Measurements from ENCODE around the gene EMILIN1. TPM values are rescaled to one million over a fixed set of nuclear protein-coding genes. Genes with fewer than 3 reads are reported as not detected.
"Not testable (repeated sequence)": the region's sequence is repeated elsewhere in the genome, so short reads cannot be mapped to it uniquely, and the experiment has no call there.

Gene EMILIN1
- total RNA-seq, 1 donor from 2014 or later: 1.5 TPM

- no peaks in the 10 kb centered on the region for H3K9me3 Mint-ChIP-seq
- no peak overlapping the region for H3K4me3 Mint-ChIP-seq
- intact Hi-C loops (cut with micrococcal nuclease): no loop called here
- no peak for DNase-seq (ENCODE audit: low spot score)
- peaks cover 43% of the 10 kb centered on the region for H3K4me1 Mint-ChIP-seq (ENCODE audit: low read depth)
- no peak overlapping the region for H3K27ac Mint-ChIP-seq
- H3K36me3 Mint-ChIP-seq (ENCODE audit: low read depth): peaks cover 50% of the 10 kb centered on the region
- no peaks in the 10 kb centered on the region for H3K27me3 Mint-ChIP-seq (ENCODE audit: insufficient read depth)
Measured at GRCh38 chr2:27065128-27065527, 13.3 kb upstream of the EMILIN1 start.

DNA sequence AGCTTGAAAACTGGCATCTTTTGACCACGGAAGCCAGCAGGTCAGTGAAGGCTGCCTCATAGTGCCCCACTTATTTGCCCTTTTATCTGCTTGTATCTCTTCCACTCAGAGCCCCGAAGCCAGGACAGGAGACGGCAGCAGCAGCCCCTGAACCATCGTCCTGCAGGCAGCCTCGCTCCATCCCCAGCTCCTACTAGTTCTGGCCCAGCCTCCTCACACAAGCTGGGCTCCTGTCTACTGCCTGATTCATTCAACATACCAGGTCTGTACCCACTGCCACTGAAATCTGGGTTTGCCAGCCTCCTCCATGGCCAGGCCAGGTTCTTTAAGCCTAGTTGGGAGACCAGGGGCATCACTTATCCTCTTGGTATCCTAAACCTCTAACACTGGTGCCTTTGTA, 11.0 kb upstream of the EMILIN1 start:
- H3K4me1 Mint-ChIP-seq (ENCODE audit: low read depth): peaks cover 58% of the 10 kb centered on the region
- peaks cover 50% of the 10 kb centered on the region for H3K36me3 Mint-ChIP-seq (ENCODE audit: low read depth)
- no peak overlapping the region for H3K4me3 Mint-ChIP-seq
- H3K9me3 Mint-ChIP-seq: no peaks in the 10 kb centered on the region
- DNase-seq (ENCODE audit: low spot score): no peak
- no peak overlapping the region for H3K27ac Mint-ChIP-seq
- intact Hi-C loops (cut with micrococcal nuclease): no loop called here
- H3K27me3 Mint-ChIP-seq (ENCODE audit: insufficient read depth): peaks cover 2% of the 10 kb centered on the region

- peaks cover 2% of the 10 kb centered on the region for H3K27me3 Mint-ChIP-seq (ENCODE audit: insufficient read depth)
- DNase-seq (ENCODE audit: low spot score): no peak
- peaks cover 77% of the 10 kb centered on the region for H3K4me1 Mint-ChIP-seq (ENCODE audit: low read depth)
- H3K4me3 Mint-ChIP-seq: peak overlapping the region; percentile 99
- peaks cover 43% of the 10 kb centered on the region for H3K36me3 Mint-ChIP-seq (ENCODE audit: low read depth)
- no peaks in the 10 kb centered on the region for H3K9me3 Mint-ChIP-seq
- peak overlapping the region; percentile 59 for H3K27ac Mint-ChIP-seq
- intact Hi-C loops (cut with micrococcal nuclease): no loop called here
Measured at GRCh38 chr2:27069436-27069835, 9.0 kb upstream of the EMILIN1 start.

DNA sequence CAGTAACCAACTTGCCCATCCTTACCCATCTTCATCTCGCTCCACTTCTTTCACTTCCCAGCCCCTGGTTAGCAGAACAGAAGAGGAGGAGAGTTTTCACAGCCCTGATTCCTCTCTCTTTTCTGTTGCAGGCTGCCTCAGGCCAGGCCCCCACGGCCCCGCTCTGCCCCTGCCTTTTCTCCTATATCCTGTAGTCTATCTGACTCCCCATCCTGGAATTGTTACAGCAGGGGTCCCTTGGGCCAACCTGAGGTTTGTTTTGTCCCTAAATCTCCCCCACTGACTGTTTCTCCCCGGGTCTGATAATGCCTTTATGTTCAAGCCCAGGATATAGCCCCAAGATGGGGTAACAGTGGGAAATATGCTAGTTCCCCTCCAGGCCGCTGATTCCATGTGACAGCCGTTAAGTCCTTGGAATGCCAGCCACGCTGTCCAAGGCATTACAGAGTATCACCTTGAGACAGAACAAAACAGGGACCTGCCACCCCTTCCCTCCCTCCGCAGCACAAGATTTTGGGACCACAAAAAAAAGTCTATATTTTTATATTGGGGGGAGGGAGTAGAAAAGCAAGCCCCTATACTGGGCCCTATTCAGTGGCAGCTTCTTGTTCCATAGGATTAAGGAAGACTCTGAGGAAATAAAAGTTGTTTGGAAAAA, 8.3 kb upstream of the EMILIN1 start:
- DNase-seq (ENCODE audit: low spot score): no peak
- H3K9me3 Mint-ChIP-seq: no peaks in the 10 kb centered on the region
- intact Hi-C loops (cut with micrococcal nuclease): loop anchor here (5.0 kb wide), 1 partner anchor 357 kb away; the partner anchor contains the start of gene NRBP1
- peak overlapping the region; percentile 76 for H3K27ac Mint-ChIP-seq
- peaks cover 84% of the 10 kb centered on the region for H3K4me1 Mint-ChIP-seq (ENCODE audit: low read depth)
- H3K27me3 Mint-ChIP-seq (ENCODE audit: insufficient read depth): peaks cover 2% of the 10 kb centered on the region
- H3K4me3 Mint-ChIP-seq: peak overlapping the region; percentile 99
- H3K36me3 Mint-ChIP-seq (ENCODE audit: low read depth): peaks cover 43% of the 10 kb centered on the region

DNA sequence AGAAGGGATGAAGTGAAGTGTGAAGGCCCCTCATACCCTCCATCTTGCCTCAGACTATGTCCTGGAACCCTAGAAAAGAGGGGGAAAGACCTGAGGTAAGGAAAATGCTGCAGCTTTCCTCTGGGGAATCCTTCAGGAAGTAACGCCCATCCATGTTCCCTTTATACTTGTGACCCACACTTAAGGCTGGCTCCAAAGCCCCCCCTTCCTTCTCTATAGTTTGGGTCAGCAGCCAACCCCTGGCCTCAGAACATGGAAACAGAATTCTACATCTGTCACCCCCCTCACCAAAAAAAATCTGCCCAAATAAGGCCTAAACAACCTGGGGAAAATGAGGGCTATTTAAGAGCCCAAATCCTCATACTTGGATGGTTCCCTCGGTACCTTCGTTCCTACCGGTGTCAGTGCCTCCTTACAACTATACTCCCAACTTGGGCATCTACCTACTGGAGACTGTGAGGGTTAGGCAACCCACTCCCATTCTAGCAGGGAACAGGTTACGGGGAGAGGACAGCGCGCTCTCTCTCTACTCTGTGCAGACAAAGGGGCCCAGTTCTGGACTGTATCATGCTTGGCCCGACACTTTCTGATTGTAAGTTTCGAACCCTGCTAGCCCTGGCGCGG, 7.7 kb upstream of the EMILIN1 start:
- intact Hi-C loops (cut with micrococcal nuclease): loop anchor here (1.0 to 5.0 kb wide), 9 partner anchors 11 to 357 kb away; partner anchors contain the start of genes AGBL5, ATRAID, GTF3C2 and KHK
- peaks cover 2% of the 10 kb centered on the region for H3K27me3 Mint-ChIP-seq (ENCODE audit: insufficient read depth)
- H3K4me1 Mint-ChIP-seq (ENCODE audit: low read depth): peaks cover 84% of the 10 kb centered on the region
- H3K9me3 Mint-ChIP-seq: no peaks in the 10 kb centered on the region
- H3K4me3 Mint-ChIP-seq: peak overlapping the region; percentile 99
- no peak for DNase-seq (ENCODE audit: low spot score)
- H3K36me3 Mint-ChIP-seq (ENCODE audit: low read depth): peaks cover 40% of the 10 kb centered on the region
- peak overlapping the region; percentile 94 for H3K27ac Mint-ChIP-seq

DNA sequence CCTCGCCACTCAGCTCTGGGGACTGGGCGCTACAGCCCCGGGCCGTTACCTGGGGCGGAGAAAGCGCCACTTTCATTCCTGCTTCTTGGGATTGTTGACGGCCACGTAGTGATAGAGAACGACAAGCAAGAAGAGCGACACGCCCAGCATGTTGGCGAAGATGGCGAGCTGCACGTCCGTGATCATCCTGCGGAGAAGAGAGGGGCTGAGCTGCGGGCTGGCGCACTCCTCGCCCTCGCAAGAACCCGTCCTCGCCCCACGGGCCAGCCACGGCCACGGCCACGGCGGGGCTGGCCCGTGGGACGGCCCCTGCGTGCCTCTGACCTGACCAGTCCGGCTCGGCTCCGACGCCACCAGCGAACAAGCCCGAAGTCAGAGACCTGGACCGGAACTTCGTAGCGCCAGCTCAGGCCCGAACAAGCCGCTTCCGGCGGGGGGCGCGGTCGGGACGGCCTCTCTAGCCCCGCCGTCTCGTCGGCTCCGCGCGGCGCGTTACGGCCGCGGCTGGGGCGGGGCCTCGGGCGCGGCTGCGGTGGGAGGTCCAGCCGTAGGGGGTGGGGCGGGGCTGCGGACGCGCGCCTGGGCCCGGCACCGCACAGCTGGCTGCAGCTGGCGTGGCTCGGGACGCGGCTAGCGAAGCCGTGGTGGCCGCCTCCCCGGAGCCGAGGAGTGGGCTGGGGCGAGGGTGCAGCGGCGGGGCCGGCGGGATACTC, 7.0 kb upstream of the EMILIN1 start, which contains the start of gene OST4:
TSS of gene OST4 (minus strand) at position 378 of the 713 bp plus-strand sequence.
- Mint-ChIP-seq H3K9me3 (no peaks in the 10 kb centered on the region), H3K27ac (peak within 1 kb of the TSS; percentile 98), H3K36me3 (ENCODE audit: low read depth) (peaks cover 33% of the 10 kb centered on the region), H3K4me3 (peak within 1 kb of the TSS; percentile 99), H3K27me3 (ENCODE audit: insufficient read depth) (peaks cover 2% of the 10 kb centered on the region), H3K4me1 (ENCODE audit: low read depth) (peaks cover 84% of the 10 kb centered on the region)
- intact Hi-C loops (cut with micrococcal nuclease): loop anchor here (1.0 to 5.0 kb wide), 9 partner anchors 10 to 356 kb away; partner anchors contain the start of genes AGBL5, ATRAID, GTF3C2 and KHK
- peak; percentile 91 for DNase-seq (ENCODE audit: low spot score)

DNA sequence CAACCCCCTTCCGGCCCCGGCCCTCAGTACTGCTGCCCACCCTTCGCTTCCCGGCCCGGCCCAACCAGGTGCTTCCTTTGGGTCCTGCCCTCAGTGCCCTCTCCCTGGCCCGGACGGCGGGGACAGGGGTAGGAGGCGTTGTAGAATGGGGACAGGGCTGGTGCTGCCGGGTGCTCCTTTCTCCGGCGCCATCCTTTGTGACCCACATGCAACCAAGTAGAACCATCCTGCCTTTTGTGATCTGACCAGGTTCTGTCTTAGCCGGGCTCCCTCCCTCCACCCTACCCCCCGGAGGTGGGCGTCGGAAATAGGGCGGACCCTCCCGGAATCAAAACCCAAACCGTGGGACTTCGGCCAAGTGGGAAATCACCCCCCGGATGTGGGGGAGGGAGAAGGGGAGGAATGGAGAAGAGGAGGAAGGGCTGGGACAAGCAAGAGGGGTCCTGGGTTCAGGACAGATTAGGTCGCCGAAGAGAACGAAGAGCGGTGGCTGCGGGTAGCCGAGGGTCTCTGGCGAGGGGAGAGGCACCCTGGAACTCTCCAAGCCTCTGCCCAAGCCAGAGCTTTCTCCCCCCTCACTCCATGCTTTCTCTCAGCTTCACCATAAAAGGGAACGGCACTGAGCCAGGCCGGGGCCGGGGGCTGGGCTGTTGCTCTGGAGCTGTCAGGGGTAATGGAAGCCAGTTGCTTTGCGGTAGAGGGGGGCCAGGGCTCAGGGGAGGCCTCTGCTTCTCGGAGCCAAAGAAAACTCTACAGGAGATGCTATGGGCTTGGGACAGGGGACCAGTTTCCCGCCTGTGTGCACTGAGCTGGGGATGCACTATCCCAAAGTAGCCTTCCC, 6.2 kb upstream of the EMILIN1 start:
- peak; percentile 20 for DNase-seq (ENCODE audit: low spot score)
- H3K4me1 Mint-ChIP-seq (ENCODE audit: low read depth): peaks cover 90% of the 10 kb centered on the region
- H3K27ac Mint-ChIP-seq: peak overlapping the region; percentile 98
- H3K9me3 Mint-ChIP-seq: no peaks in the 10 kb centered on the region
- H3K27me3 Mint-ChIP-seq (ENCODE audit: insufficient read depth): peaks cover 2% of the 10 kb centered on the region
- intact Hi-C loops (cut with micrococcal nuclease): loop anchor here (1.0 to 5.0 kb wide), 9 partner anchors 9 to 355 kb away; partner anchors contain the start of genes AGBL5, ATRAID, GTF3C2 and KHK
- H3K4me3 Mint-ChIP-seq: peak overlapping the region; percentile 88
- peaks cover 33% of the 10 kb centered on the region for H3K36me3 Mint-ChIP-seq (ENCODE audit: low read depth)

DNA sequence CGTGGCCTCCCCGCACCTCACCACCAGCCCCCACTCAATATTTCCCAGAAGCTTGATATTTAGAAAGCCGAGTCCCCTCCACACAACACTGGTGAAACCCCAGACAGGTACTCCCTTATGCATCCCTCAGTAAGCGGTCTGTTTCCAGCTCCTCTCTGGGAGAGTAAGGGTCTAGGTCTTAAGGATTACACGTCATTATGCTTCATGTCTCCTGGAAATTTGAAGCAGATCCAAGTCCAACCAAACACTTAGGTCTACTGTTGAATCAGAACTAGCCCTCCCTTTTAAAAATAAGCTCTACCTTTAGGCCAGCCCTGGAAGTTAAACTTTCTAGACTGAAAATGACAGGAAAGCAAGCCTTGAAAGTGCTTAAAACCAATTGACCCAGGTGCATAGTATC, 5.5 kb upstream of the EMILIN1 start:
- Mint-ChIP-seq H3K27me3 (ENCODE audit: insufficient read depth) (peaks cover 2% of the 10 kb centered on the region), H3K9me3 (no peaks in the 10 kb centered on the region), H3K27ac (peak overlapping the region; percentile 79), H3K4me1 (ENCODE audit: low read depth) (peaks cover 88% of the 10 kb centered on the region), H3K4me3 (peak overlapping the region; percentile 88), H3K36me3 (ENCODE audit: low read depth) (peaks cover 27% of the 10 kb centered on the region)
- DNase-seq (ENCODE audit: low spot score): no peak
- intact Hi-C loops (cut with micrococcal nuclease): loop anchor here (5.0 kb wide), 1 partner anchor 354 kb away; the partner anchor contains the start of gene NRBP1

GRCh38 chr2:27073782-27074181, 4.6 kb upstream of the EMILIN1 start:
- H3K36me3 Mint-ChIP-seq (ENCODE audit: low read depth): peaks cover 19% of the 10 kb centered on the region
- no peaks in the 10 kb centered on the region for H3K9me3 Mint-ChIP-seq
- peak overlapping the region; percentile 40 for H3K4me3 Mint-ChIP-seq
- peak overlapping the region; percentile 75 for H3K27ac Mint-ChIP-seq
- peaks cover 81% of the 10 kb centered on the region for H3K4me1 Mint-ChIP-seq (ENCODE audit: low read depth)
- intact Hi-C loops (cut with micrococcal nuclease): loop anchor here (5.0 kb wide), 1 partner anchor 354 kb away; the partner anchor contains the start of gene NRBP1
- H3K27me3 Mint-ChIP-seq (ENCODE audit: insufficient read depth): peaks cover 2% of the 10 kb centered on the region
- no peak for DNase-seq (ENCODE audit: low spot score)

DNA sequence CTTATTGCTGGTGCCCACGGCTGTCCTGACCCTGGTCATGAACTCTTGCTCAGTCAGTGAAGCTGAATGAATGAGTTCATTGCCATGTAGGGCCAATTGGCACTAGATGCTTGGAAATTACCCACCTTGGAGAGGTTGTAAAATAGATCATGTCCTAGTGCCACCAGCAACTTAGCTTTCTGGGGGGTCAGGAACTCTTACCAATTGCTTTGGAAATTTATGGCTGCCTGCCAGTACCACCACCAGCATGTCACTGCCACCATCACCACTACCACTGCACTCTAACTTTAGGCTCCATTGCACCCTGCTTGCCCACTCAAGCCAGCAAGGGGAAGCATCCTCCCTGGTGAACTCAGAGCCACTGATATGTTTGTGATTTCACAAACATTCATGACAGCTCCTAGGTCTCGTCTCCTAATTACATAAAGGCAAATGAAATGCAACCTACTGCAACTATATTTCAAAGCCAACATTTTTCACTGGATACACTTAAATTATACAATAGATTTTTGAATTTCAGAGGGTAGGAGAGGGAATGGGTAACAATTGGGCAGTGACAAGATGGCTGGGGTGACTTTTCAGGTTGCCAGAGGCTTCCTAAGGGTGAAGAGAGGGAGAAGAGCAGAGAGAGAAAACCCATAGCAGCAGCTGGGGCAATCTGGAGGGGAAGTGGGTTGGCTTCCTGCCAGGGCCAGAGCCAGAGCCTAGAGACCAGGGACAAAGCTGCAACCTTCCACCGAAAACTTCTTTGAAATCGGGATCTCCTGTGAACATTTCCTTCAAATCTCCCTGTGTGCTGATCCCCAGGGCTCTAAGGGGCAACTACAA, 3.5 kb upstream of the EMILIN1 start:
- Mint-ChIP-seq H3K4me3 (peak overlapping the region; percentile 40), H3K27me3 (ENCODE audit: insufficient read depth) (peaks cover 2% of the 10 kb centered on the region), H3K27ac (peak overlapping the region; percentile 87), H3K9me3 (no peaks in the 10 kb centered on the region), H3K36me3 (ENCODE audit: low read depth) (peaks cover 11% of the 10 kb centered on the region), H3K4me1 (ENCODE audit: low read depth) (peaks cover 73% of the 10 kb centered on the region)
- intact Hi-C loops (cut with micrococcal nuclease): loop anchor here (5.0 kb wide), 1 partner anchor 352 kb away; the partner anchor contains the start of gene NRBP1
- peak; percentile 27 for DNase-seq (ENCODE audit: low spot score)

DNA sequence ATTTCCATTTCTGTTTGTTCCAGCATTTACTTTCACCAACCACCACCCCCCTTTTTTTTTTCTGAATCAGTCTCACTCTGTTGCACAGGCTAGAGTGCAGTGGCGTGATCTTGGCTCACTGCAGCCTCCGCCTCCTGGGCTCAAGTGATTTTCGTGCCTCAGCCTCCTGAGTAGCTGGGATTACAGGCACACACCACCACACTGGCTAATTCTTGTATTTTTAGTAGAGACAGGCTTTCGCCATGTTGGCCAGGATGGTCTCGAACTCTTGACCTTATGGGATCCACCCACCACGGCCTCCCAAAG, 2.9 kb upstream of the EMILIN1 start:
- Mint-ChIP-seq H3K4me3 (peak overlapping the region; percentile 40), H3K4me1 (ENCODE audit: low read depth) (peaks cover 73% of the 10 kb centered on the region), H3K27ac (peak overlapping the region; percentile 87)
- H3K36me3 Mint-ChIP-seq (ENCODE audit: low read depth); DNase-seq (ENCODE audit: low spot score); H3K27me3 Mint-ChIP-seq (ENCODE audit: insufficient read depth); intact Hi-C loops (cut with micrococcal nuclease); H3K9me3 Mint-ChIP-seq: not testable (repeated sequence)
